ENCODE results near the gene SLFN12.
"Not testable (repeated sequence)": the region's sequence is repeated elsewhere in the genome, so short reads cannot be mapped to it uniquely, and the experiment has no call there.

The SLFN12 gene

GRCh38 chr17:35432176-35433074 is at the start of gene SLFN12:
Gene SLFN12 (minus strand): TSS chr17:35432500. CDS start chr17:35423028, 9,472 bp downstream.
- DNase-seq, result peak; percentile 46

DNA sequence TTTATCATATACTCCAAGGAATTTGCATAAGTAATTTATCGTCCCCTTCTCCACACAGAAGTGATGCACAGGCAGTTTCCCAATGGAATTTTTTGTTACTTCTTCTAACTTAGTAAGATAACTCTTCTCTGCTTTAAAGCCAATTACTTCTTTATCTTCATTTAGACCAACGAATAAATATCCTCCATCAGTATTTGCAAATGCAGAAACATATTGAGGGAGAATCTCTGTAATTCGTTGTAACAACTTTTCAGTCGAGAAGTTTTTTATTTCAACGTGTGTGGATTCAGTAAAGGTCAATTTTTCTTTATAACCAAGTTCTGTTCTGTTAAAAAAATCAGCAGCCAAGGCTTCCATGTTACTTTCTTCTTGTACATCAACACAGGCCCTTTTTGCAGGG is 47.0 kb upstream of the SLFN12 start:
- no peak for DNase-seq

GRCh38 chr17:35477248-35477647 is 44.9 kb upstream of the SLFN12 start:
- no peak for DNase-seq

GRCh38 chr17:35476283-35476820 is 44.1 kb upstream of the SLFN12 start:
- DNase-seq, result no peak

DNA sequence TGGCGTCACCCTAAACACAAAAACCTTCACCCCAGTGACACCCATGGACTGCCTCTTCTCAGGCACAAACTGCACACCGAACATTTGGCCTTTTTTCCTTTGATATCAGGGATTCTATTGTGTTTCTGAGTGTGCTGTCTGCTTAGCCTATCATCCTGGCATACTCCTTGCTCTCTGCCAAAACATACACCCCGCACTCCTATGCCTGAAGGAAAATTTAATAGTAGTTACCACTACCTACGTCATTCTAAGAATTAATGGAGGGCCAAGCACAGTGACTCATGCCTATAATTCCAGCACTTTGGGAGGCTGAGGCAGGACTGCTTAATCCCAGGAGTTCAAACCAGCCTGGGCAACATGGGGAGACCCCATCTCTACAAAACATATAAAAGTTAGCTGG is 36.2 kb upstream of the SLFN12 start:
- no peak for DNase-seq

DNA sequence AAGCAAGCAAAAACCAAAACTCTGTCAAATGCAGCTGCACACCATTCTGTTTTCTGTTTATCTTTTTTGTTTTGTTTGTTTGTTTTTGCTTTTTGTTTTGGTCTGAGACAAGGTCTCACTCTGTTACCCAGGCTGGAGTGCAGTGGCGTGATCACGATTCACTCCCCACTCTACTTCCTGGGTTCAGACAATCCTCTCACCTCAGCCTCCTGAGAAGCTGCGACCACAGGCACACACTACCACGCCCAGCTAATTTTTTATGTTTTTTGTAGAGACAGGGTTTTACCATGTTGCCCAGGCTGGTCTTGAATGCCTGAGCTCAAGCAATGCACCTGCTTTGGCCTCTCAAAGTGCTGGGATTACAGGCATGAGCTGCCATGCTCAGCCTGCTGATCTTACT is 35.5 kb upstream of the SLFN12 start:
- DNase-seq, result peak; percentile 41

- DNase-seq, result peak; percentile 65
These were observed 28.1 kb upstream of the SLFN12 start for GRCh38 chr17:35460354-35460851.

- not testable (repeated sequence) for DNase-seq
These were observed 21.7 kb upstream of the SLFN12 start for GRCh38 chr17:35454035-35454434.

DNA sequence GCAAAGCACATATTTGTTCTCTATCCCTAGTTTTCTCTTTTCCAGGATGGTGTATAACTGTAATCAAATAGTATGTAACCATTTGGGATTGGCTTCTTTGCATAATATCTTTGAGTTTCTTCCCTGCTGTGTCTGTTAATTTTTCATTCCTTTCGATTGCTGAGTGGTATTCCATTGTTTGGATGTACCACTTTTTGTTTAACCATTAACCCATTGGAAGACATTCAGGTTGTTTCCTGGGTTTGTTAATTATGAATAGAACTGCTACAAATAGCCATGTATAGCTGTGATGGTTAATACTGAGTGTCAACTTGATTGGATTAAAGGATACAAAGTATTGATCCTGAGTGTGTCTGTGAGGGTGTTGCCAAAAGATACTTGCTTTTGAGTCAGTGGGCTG is 20.9 kb upstream of the SLFN12 start:
- no peak for DNase-seq

GRCh38 chr17:35449371-35449931 is 17.2 kb upstream of the SLFN12 start:
- DNase-seq, result no peak

DNA sequence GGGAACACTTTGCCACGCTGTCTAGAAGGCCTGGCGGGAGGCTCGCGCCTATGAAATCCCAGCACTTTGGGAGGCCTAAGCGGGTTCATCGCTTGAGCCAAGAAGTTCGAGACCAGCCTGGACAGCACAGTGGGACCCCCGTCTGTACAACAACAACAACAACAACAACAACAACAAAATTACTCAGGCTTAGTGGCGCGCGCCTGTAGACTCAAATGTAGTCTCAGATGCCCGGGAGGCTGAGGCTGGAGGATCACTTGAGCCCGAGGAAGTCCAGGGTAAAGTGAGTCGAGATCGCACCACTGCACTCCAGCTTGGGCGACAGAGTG is 16.6 kb upstream of the SLFN12 start:
- no peak for DNase-seq

- DNase-seq, result peak; percentile 81
These were observed 16.1 kb upstream of the SLFN12 start, which contains the start of gene SLFN13 for GRCh38 chr17:35448214-35448898. Gene SLFN13 (minus strand): TSS chr17:35448766. CDS start chr17:35445680, 3,086 bp downstream.

- no peak for DNase-seq
These were observed 15.2 kb upstream of the SLFN12 start for GRCh38 chr17:35447499-35447898.

DNA sequence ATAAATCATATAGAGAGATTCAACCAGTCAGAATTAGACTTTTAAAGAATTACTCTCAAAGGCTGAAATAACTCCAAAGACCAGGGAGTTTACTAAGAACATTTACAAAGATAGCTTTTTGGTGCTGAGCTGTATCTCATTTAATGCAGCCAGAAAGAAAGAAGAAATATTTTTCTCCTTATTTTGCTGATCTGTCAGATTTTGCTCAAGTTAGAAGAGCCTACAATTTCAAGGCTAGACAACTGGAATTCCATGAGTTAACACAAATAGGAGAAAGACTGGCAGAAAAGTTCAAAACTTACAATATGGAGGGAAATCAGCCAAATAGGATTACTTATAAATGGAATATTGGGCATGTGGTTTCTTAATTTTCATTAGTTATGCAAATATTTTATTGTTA is 6.1 kb upstream of the SLFN12 start:
- no peak for DNase-seq

- DNase-seq, result peak; percentile 72
These were observed 985 bp upstream of the SLFN12 start for GRCh38 chr17:35433075-35433894.

- no peak for DNase-seq
These were observed 2.6 kb downstream of the SLFN12 start for GRCh38 chr17:35429702-35430101.

GRCh38 chr17:35428229-35428628 is 4.1 kb downstream of the SLFN12 start:
- DNase-seq, result no peak

GRCh38 chr17:35423761-35424160 is 8.5 kb downstream of the SLFN12 start:
- DNase-seq, result no peak

DNA sequence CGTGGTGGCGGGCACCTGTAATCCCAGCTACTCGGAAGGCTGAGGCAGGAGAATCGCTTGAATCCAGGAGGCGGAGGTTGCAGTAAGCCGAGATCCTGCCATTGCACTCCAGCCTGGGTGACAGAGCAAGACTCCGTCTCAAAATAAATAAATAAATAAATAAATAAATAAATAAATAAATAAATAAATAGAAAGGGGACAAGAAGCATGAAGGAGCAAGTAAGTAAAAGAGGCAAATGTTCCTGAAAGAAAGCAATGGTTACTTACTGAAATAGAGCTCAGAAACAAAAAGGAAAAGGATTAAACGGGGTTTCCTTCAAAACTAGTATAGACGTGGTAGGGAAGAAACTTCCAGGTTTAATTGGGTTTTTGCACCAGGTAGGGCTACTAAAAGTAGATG is 11.2 kb downstream of the SLFN12 start:
- DNase-seq, result not testable (repeated sequence)

DNA sequence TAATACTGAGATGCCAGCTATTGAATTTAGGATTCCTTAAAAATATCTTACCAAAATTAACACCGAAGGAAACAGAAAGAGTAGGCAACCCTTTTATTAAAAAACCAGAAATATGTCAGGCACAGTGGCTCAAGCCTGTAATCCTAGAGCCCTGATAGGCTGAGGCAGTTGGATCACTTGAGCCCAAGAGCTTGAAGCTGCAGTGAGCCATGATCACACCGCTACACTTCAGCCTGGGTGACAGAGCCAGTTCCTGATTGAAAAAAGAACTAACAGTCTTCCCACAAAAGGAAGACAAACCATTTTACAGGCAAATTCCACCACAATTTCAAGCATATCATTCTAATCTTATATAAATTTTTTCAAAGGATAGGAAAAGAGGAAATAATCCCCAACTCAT is 15.6 kb downstream of the SLFN12 start:
- DNase-seq, result no peak

DNA sequence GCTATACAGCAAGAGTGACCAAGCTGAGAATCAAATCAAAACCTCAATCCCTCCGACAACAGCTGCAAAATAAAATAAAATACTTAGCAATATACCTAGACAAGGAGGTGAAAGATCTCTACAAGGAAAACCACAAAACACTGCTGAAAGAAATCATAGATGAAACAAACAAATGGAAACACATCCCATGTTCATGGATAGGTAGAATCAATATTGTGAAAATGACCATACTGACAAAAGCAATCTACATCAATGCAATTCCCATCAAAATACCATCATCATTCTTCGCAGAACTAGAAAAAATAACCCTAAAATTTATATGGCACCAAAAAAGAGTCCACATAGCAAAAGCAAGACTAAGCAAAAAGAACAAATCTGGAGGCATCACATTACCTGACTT is 17.6 kb downstream of the SLFN12 start:
- not testable (repeated sequence) for DNase-seq

DNA sequence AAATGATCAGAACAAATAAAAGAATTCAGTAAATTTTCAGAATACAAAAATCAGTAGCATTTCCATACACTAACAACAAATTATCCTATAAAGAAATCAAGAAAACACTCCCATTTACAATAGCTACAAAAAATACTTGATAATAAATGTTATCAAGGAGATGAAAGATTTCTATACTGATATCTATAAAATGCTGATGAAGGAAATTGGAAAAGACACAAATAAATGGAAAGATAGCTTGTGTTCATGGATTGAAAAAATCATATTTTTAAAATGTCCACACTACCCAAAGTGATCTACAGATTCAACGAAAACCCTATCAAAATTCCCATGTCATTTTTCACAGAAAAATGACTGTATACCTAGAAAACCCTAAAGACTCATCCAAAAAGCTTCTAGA is 18.1 kb downstream of the SLFN12 start:
- DNase-seq, result no peak
